Ovary (tissue), 3 donors: ENCODE results near the gene TLX3.

Source experiments
- EP300 ChIP-seq: sonication (generic); formaldehyde crosslinking; IDR thresholded peaks from one replicate; pipeline ENCODE4 v1.6.1; 2017; ENCODE audit warnings: antibody characterized with exemption
- POLR2A ChIP-seq: fragments of 450-650 bp; IDR thresholded peaks from one replicate; pipeline ENCODE4 v1.6.1; 2017; ENCODE audit warnings: antibody characterized with exemption, mild to moderate bottlenecking, moderate library complexity
- TF ChIP-seq, protein P1 (sequence below), 3 donors: fragments of 450-650 bp in 2 of 3; fragments of 200-600 bp in 1 of 3; IDR thresholded peaks; one replicate each; pipeline versions ENCODE4 v1.5.1 to v1.8.0; 2016 to 2022; ENCODE audit warnings: antibody characterized with exemption in 3 of 3, mild to moderate bottlenecking in 1 of 3
- donor health status: DM: no; HTN: no; CAD: no.

- TF ChIP-seq POLR2A = no peak
- TF ChIP-seq, protein P1, sequence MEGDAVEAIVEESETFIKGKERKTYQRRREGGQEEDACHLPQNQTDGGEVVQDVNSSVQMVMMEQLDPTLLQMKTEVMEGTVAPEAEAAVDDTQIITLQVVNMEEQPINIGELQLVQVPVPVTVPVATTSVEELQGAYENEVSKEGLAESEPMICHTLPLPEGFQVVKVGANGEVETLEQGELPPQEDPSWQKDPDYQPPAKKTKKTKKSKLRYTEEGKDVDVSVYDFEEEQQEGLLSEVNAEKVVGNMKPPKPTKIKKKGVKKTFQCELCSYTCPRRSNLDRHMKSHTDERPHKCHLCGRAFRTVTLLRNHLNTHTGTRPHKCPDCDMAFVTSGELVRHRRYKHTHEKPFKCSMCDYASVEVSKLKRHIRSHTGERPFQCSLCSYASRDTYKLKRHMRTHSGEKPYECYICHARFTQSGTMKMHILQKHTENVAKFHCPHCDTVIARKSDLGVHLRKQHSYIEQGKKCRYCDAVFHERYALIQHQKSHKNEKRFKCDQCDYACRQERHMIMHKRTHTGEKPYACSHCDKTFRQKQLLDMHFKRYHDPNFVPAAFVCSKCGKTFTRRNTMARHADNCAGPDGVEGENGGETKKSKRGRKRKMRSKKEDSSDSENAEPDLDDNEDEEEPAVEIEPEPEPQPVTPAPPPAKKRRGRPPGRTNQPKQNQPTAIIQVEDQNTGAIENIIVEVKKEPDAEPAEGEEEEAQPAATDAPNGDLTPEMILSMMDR (IDR thresholded peaks at IDR 0.05) = no peak
- TF ChIP-seq EP300 = no peak
Measured at GRCh38 chr5:171337210-171337569, 28.1 kb downstream of the TLX3 start.
